ENCODE measurements around the gene ZNF280D. TPM values are rescaled to one million over a fixed set of nuclear protein-coding genes. Genes with fewer than 3 reads are reported as not detected.

The ZNF280D gene
- total RNA-seq, 1 experiment from 2014 or later = 25.3 TPM

- no peaks in the 10 kb centered on the region for H3K9me2 ChIP-seq (ENCODE audit: insufficient read depth)
- no TSS peak for BruUV-seq (replicated peaks)
- no peak overlapping the region for H3K4me3 ChIP-seq (replicated peaks in 1 of 2; ENCODE audit: low read depth in 1 of 2, low read length in 2 of 2)
- H3K4me2 ChIP-seq (ENCODE audit: low read length) = no peak overlapping the region
- DNase-seq (ENCODE audit: low read depth, low spot score) (no peak), ATAC-seq (no peak)
- intact Hi-C loops (cut with micrococcal nuclease) = no loop called here
- H3K4me1 ChIP-seq (ENCODE audit: control insufficient read depth in 1 of 2, insufficient read depth in 2 of 2, low read length in 2 of 2) = peaks cover 7 to 15% of the 10 kb centered on the region in 2 experiments
- no peaks in the 10 kb centered on the region for H4K20me1 ChIP-seq (ENCODE audit: insufficient read depth)
- no peak overlapping the region for H3K27ac ChIP-seq (ENCODE audit: low read depth, low read length)
- H2AFZ ChIP-seq (ENCODE audit: low read depth, low read length, poor library complexity, severe bottlenecking) = no peak overlapping the region
- POLR2A ChIA-PET = no interaction called here
- TF ChIP-seq CEBPB (IDR thresholded peaks at IDR 0.05; ENCODE audit: low read depth) (no peak), ELF1 (IDR thresholded peaks at IDR 0.05; ENCODE audit: borderline replicate concordance, low read depth) (no peak), CTCF (IDR thresholded peaks at IDR 0.05 in 2 of 3, conservative IDR thresholded peaks at IDR 0.05 in 1 of 3; ENCODE audit: borderline replicate concordance in 1 of 3, insufficient read depth in 1 of 3, low read depth in 2 of 3, low read length in 2 of 3) (no peak), SRF (IDR thresholded peaks at IDR 0.05; ENCODE audit: low read depth) (no peak), RAD21 (IDR thresholded peaks at IDR 0.05; ENCODE audit: low read depth) (no peak), FOSL1 (IDR thresholded peaks at IDR 0.05; ENCODE audit: low read depth) (no peak), EZH2 (IDR thresholded peaks at IDR 0.05) (no peak), CBX3 (IDR thresholded peaks at IDR 0.05; ENCODE audit: low read depth) (no peak), EGR1 (IDR thresholded peaks at IDR 0.05; ENCODE audit: low read depth) (no peak), ZNF274 (IDR thresholded peaks at IDR 0.05; ENCODE audit: low read depth, low read length) (no peak), JUND (IDR thresholded peaks at IDR 0.05) (no peak), SIN3A (IDR thresholded peaks at IDR 0.05; ENCODE audit: low read depth) (no peak), ATF3 (IDR thresholded peaks at IDR 0.05) (no peak), ZBTB33 (IDR thresholded peaks at IDR 0.05; ENCODE audit: extremely low read depth, insufficient replicate concordance, low read length) (no peak), POLR2A (IDR thresholded peaks at IDR 0.05; ENCODE audit: borderline replicate concordance, extremely low read depth, insufficient read depth, insufficient read length) (no peak), TCF7L2 (IDR thresholded peaks at IDR 0.05; ENCODE audit: borderline replicate concordance, extremely low read depth, insufficient read depth, insufficient read length) (no peak), EZH2phosphoT487 (IDR thresholded peaks at IDR 0.05; ENCODE audit: borderline replicate concordance) (no peak), SP1 (IDR thresholded peaks at IDR 0.05; ENCODE audit: low read depth) (no peak), ZFX (IDR thresholded peaks at IDR 0.05) (no peak)
- no peaks in the 10 kb centered on the region for H3K27me3 ChIP-seq (ENCODE audit: insufficient read depth, low read length)
- RAD21 ChIA-PET (ENCODE audit: low non-redundant PET in 1 of 2, low total read pairs in 2 of 2, uncharacterized antibody in 2 of 2, unreplicated experiment in 2 of 2) = no interaction called here
- H3K9me3 ChIP-seq (ENCODE audit: control insufficient read depth in 1 of 2, insufficient read depth in 1 of 2, low read depth in 1 of 2, low read length in 2 of 2) = no peaks in the 10 kb centered on the region
- H3K36me3 ChIP-seq (ENCODE audit: control insufficient read depth in 1 of 2, insufficient read depth in 2 of 2, low read length in 2 of 2) = no peaks in the 10 kb centered on the region
- peaks cover 18% of the 10 kb centered on the region for H3K79me2 ChIP-seq (ENCODE audit: insufficient read depth, low read length)
- H3K9ac ChIP-seq (ENCODE audit: low read length) = no peak overlapping the region
- CTCF ChIA-PET = no interaction called here
Measured at GRCh38 chr15:56716334-56716733, 17.0 kb downstream of the ZNF280D start.
